HCT116 (cell line): Measurements from ENCODE around the gene BBS9.

Source experiments
- CTCF ChIP-seq, 3 experiments: fragments of 200-600 bp in 1 of 3; sonication (generic) in 1 of 3; IDR thresholded peaks in 2 of 3; conservative IDR thresholded peaks in 1 of 3; 2 replicates each; pipeline ENCODE4 v1.5.1; 2012 to 2017; ENCODE audit warnings: low read depth in 2 of 3, low read length in 2 of 3, antibody characterized with exemption in 1 of 3, borderline replicate concordance in 1 of 3, control low read depth in 1 of 3, mild to moderate bottlenecking in 1 of 3, mixed read lengths in 1 of 3, mixed run types in 1 of 3, moderate library complexity in 1 of 3; ENCODE audit not compliant: insufficient read depth in 1 of 3
- EZH2 ChIP-seq: fragments of 200-600 bp; sonication (generic); IDR thresholded peaks from 2 replicates; pipeline ENCODE4 v1.6.1; 2017; ENCODE audit warnings: antibody characterized with exemption, mixed run types
- FOSL1 ChIP-seq: IDR thresholded peaks from 2 replicates; pipeline ENCODE4 v1.6.1; 2012; ENCODE audit warnings: low read depth
- JUND ChIP-seq: IDR thresholded peaks from 2 replicates; pipeline ENCODE4 v1.6.1; 2012
- POLR2A ChIP-seq: IDR thresholded peaks from 2 replicates; pipeline ENCODE4 v1.7.0; 2011; ENCODE audit warnings: borderline replicate concordance; ENCODE audit not compliant: insufficient read depth, insufficient read length; ENCODE audit errors: extremely low read depth
- SP1 ChIP-seq: IDR thresholded peaks from 2 replicates; pipeline ENCODE4 v1.6.1; 2012; ENCODE audit warnings: low read depth
- YY1 ChIP-seq: IDR thresholded peaks from 2 replicates; pipeline ENCODE4 v1.6.1; 2011; ENCODE audit warnings: low read length, low read depth, moderate library complexity, mild to moderate bottlenecking; ENCODE audit not compliant: insufficient replicate concordance; ENCODE audit errors: extremely low read depth
- TF ChIP-seq, protein P1 (sequence below): IDR thresholded peaks from 2 replicates; pipeline ENCODE4 v1.6.1; 2012

- TF ChIP-seq JUND (no peak), SP1 (no peak), POLR2A (no peak), CTCF (IDR thresholded peaks at IDR 0.05 in 2 of 3, conservative IDR thresholded peaks at IDR 0.05 in 1 of 3; ENCODE audit: borderline replicate concordance in 1 of 3, insufficient read depth in 1 of 3, low read depth in 2 of 3, low read length in 2 of 3) (peak in 2 of 3 experiments; percentile 11 to 18; a peak in 2 of 6 replicates), EZH2 (no peak), YY1 (no peak), FOSL1 (no peak)
- TF ChIP-seq, protein P1, sequence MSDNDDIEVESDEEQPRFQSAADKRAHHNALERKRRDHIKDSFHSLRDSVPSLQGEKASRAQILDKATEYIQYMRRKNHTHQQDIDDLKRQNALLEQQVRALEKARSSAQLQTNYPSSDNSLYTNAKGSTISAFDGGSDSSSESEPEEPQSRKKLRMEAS = no peak
Measured at GRCh38 chr7:33278095-33278494, 148.7 kb downstream of the BBS9 start.
